Liver (tissue), 9 donors: ENCODE results near the gene FMN1. TPM values are rescaled to one million over a fixed set of nuclear protein-coding genes. Genes with fewer than 3 reads are reported as not detected.

Experiments used
- DNase-seq: peaks from one replicate; pipeline ENCODE4 v3.0.0-alpha.2; 2017; ENCODE audit warnings: low spot score
- H3K27ac ChIP-seq, 2 donors: one replicate each; pipeline ENCODE4 v1.7.0; 2013; ENCODE audit warnings: inconsistent platforms in 2 of 2, low read length in 2 of 2, control low read depth in 1 of 2, low read depth in 1 of 2, mild to moderate bottlenecking in 1 of 2
- H3K27me3 ChIP-seq, 4 donors: one replicate each; pipeline versions ENCODE4 v1.6.1 to v1.7.0; 2013; ENCODE audit warnings: low read length in 3 of 4, inconsistent platforms in 1 of 4, mild to moderate bottlenecking in 1 of 4, moderate library complexity in 1 of 4; ENCODE audit not compliant: control insufficient read depth in 4 of 4, insufficient read depth in 4 of 4
- H3K36me3 ChIP-seq, 4 donors: one replicate each; pipeline versions ENCODE4 v1.6.1 to v1.7.0; 2013; ENCODE audit warnings: low read length in 3 of 4, mild to moderate bottlenecking in 3 of 4, low read depth in 1 of 4, moderate library complexity in 1 of 4; ENCODE audit not compliant: control insufficient read depth in 4 of 4, insufficient read depth in 3 of 4
- H3K4me1 ChIP-seq, 4 donors: one replicate each; pipeline versions ENCODE4 v1.6.1 to v1.7.0; 2013; ENCODE audit warnings: low read length in 3 of 4, mild to moderate bottlenecking in 3 of 4, moderate library complexity in 1 of 4; ENCODE audit not compliant: control insufficient read depth in 4 of 4, insufficient read depth in 4 of 4
- H3K4me3 ChIP-seq, 3 donors: one replicate each; pipeline versions ENCODE4 v1.6.1 to v1.7.0; 2013; ENCODE audit warnings: low read length in 3 of 3, control low read depth in 1 of 3, low read depth in 1 of 3, mild to moderate bottlenecking in 1 of 3
- H3K9ac ChIP-seq, 2 donors: one replicate each; pipeline ENCODE4 v1.7.0; 2013; ENCODE audit warnings: low read length in 2 of 2, mild to moderate bottlenecking in 2 of 2, moderate library complexity in 2 of 2, control low read depth in 1 of 2, low read depth in 1 of 2
- H3K9me3 ChIP-seq, 4 donors: one replicate each; pipeline versions ENCODE4 v1.6.1 to v1.7.0; 2013; ENCODE audit warnings: low read length in 3 of 4; ENCODE audit not compliant: control insufficient read depth in 4 of 4
- ATF3 ChIP-seq: IDR thresholded peaks from 2 replicates; pipeline ENCODE4 v1.6.1; 2016; ENCODE audit warnings: antibody characterized with exemption
- EGR1 ChIP-seq, 2 donors: IDR thresholded peaks; 2 replicates each; pipeline ENCODE4 v1.6.1; 2016 to 2018; ENCODE audit warnings: antibody characterized with exemption in 2 of 2, low read depth in 2 of 2
- FOXA1 ChIP-seq: IDR thresholded peaks from 2 replicates; pipeline ENCODE4 v1.6.1; 2016; ENCODE audit warnings: antibody characterized with exemption
- FOXA2 ChIP-seq: IDR thresholded peaks from 2 replicates; pipeline ENCODE4 v1.6.1; 2016; ENCODE audit warnings: antibody characterized with exemption
- GABPA ChIP-seq, 2 donors: IDR thresholded peaks in 1 of 2; conservative IDR thresholded peaks in 1 of 2; 2 replicates each; pipeline ENCODE4 v1.6.1; 2016; ENCODE audit warnings: antibody characterized with exemption in 2 of 2, mild to moderate bottlenecking in 1 of 2, moderate library complexity in 1 of 2
- HNF4A ChIP-seq, 2 donors: conservative IDR thresholded peaks; 2 replicates each; pipeline ENCODE4 v1.6.1; 2016; ENCODE audit warnings: antibody characterized with exemption in 2 of 2, mild to moderate bottlenecking in 2 of 2
- HNF4G ChIP-seq: IDR thresholded peaks from 2 replicates; pipeline ENCODE4 v1.6.1; 2016; ENCODE audit warnings: antibody characterized with exemption
- MAX ChIP-seq: IDR thresholded peaks from 2 replicates; pipeline ENCODE4 v1.6.1; 2016; ENCODE audit warnings: antibody characterized with exemption
- NR2F2 ChIP-seq: IDR thresholded peaks from 2 replicates; pipeline ENCODE4 v1.6.1; 2016; ENCODE audit warnings: antibody characterized with exemption
- RXRA ChIP-seq, 2 donors: IDR thresholded peaks; 2 replicates each; pipeline ENCODE4 v1.6.1; 2017 to 2018; ENCODE audit warnings: antibody characterized with exemption in 2 of 2, mild to moderate bottlenecking in 1 of 2
- SP1 ChIP-seq: IDR thresholded peaks from 2 replicates; pipeline ENCODE4 v1.6.1; 2018; ENCODE audit warnings: antibody characterized with exemption, mild to moderate bottlenecking
- TAF1 ChIP-seq: conservative IDR thresholded peaks from 2 replicates; pipeline ENCODE4 v1.6.1; 2016; ENCODE audit warnings: antibody characterized with exemption, mild to moderate bottlenecking
- ZBTB33 ChIP-seq: IDR thresholded peaks from 2 replicates; pipeline ENCODE4 v1.6.1; 2016; ENCODE audit warnings: antibody characterized with exemption
- WGBS: extraction: QIAGEN DNeasy Blood & Tissue Kit; methylation state at CpG from one replicate; pipeline ENCODE4 v1.1.7; 2013; 5-methylcytosine and 5-hydroxymethylcytosine counted together
- polyA plus RNA-seq, 2 donors: library from polyadenylated mRNA; stranded (reverse) in 1 of 2; unstranded in 1 of 2; fragments of 200-250 nt in 1 of 2; fragments of >200 nt in 1 of 2; fragmentation: Nextera tagmentation in 1 of 2; extraction: Ambion mirVana in 1 of 2; gene quantifications; one replicate each; pipeline versions ENCODE4 v1.2.1 to v1.2.3, GENCODE V29; 2013 to 2015
- total RNA-seq, 2 donors: library from RNA; depleted of rRNA; stranded (reverse); fragments of >200 nt; gene quantifications; one replicate each; pipeline ENCODE4 v1.2.3, GENCODE V29; 2014
- TF ChIP-seq, protein P1 (sequence below): fragments of 150-350 bp; IDR thresholded peaks from 2 replicates; pipeline ENCODE4 v1.5.1; 2017; ENCODE audit warnings: improper control_type of control experiment, low read depth, low read length; ENCODE audit not compliant: missing input control
- TF ChIP-seq, protein P2 (sequence below): IDR thresholded peaks from 2 replicates; pipeline ENCODE4 v1.6.1; 2016; ENCODE audit warnings: antibody characterized with exemption, mild to moderate bottlenecking
- donor health status: healthy.
- donor health status: healthy.
- donor health status: healthy.
- donor health status: healthy.
- donor health status: healthy.

Gene FMN1
- total and polyA plus RNA-seq, 4 donors, result 0.21 to 5.4 (median 0.53) TPM

DNA sequence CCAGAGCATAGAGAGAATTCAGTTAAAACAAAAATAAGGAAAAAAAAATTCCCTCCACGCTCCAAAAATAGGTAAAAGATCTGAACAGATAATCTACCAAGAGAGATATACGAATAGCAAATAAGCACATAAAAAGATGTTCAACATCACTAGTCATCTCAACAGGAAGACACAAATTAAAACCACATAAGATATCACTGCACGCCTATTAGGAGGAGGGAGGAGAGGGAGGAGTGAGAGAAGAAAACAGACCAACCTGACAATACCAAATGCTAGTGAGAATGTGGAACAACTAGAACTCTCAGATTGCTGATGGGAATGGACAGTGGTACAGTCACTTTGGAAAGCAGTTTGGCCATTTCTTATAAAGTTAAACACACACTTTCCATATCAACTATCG, 212.5 kb downstream of the FMN1 start:
- H3K36me3 ChIP-seq, result no peaks in the 10 kb centered on the region
- peaks cover 0 to 4% (median 1%) of the 10 kb centered on the region in 4 donors for H3K27me3 ChIP-seq
- H3K4me1 ChIP-seq, result no peaks in the 10 kb centered on the region
- 89% methylated on average over 4 of the region's 4 CpGs for WGBS
- DNase-seq, result no peak
- H3K4me3 ChIP-seq, result no peak overlapping the region
- TF ChIP-seq, protein P1, sequence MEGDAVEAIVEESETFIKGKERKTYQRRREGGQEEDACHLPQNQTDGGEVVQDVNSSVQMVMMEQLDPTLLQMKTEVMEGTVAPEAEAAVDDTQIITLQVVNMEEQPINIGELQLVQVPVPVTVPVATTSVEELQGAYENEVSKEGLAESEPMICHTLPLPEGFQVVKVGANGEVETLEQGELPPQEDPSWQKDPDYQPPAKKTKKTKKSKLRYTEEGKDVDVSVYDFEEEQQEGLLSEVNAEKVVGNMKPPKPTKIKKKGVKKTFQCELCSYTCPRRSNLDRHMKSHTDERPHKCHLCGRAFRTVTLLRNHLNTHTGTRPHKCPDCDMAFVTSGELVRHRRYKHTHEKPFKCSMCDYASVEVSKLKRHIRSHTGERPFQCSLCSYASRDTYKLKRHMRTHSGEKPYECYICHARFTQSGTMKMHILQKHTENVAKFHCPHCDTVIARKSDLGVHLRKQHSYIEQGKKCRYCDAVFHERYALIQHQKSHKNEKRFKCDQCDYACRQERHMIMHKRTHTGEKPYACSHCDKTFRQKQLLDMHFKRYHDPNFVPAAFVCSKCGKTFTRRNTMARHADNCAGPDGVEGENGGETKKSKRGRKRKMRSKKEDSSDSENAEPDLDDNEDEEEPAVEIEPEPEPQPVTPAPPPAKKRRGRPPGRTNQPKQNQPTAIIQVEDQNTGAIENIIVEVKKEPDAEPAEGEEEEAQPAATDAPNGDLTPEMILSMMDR, result no peak
- TF ChIP-seq SP1 (no peak), HNF4A (conservative IDR thresholded peaks at IDR 0.05) (no peak), ATF3 (no peak), FOXA1 (no peak), FOXA2 (no peak), RXRA (IDR thresholded peaks at IDR 0.05) (no peak), ZBTB33 (no peak), HNF4G (no peak), NR2F2 (no peak), GABPA (IDR thresholded peaks at IDR 0.05 in 1 of 2, conservative IDR thresholded peaks at IDR 0.05 in 1 of 2) (no peak), TAF1 (no peak), MAX (no peak), EGR1 (IDR thresholded peaks at IDR 0.05; ENCODE audit: low read depth in 2 of 2) (no peak)
- TF ChIP-seq, protein P2, sequence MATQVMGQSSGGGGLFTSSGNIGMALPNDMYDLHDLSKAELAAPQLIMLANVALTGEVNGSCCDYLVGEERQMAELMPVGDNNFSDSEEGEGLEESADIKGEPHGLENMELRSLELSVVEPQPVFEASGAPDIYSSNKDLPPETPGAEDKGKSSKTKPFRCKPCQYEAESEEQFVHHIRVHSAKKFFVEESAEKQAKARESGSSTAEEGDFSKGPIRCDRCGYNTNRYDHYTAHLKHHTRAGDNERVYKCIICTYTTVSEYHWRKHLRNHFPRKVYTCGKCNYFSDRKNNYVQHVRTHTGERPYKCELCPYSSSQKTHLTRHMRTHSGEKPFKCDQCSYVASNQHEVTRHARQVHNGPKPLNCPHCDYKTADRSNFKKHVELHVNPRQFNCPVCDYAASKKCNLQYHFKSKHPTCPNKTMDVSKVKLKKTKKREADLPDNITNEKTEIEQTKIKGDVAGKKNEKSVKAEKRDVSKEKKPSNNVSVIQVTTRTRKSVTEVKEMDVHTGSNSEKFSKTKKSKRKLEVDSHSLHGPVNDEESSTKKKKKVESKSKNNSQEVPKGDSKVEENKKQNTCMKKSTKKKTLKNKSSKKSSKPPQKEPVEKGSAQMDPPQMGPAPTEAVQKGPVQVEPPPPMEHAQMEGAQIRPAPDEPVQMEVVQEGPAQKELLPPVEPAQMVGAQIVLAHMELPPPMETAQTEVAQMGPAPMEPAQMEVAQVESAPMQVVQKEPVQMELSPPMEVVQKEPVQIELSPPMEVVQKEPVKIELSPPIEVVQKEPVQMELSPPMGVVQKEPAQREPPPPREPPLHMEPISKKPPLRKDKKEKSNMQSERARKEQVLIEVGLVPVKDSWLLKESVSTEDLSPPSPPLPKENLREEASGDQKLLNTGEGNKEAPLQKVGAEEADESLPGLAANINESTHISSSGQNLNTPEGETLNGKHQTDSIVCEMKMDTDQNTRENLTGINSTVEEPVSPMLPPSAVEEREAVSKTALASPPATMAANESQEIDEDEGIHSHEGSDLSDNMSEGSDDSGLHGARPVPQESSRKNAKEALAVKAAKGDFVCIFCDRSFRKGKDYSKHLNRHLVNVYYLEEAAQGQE, result no peak
- H3K9ac ChIP-seq, result no peak overlapping the region
- no peaks in the 10 kb centered on the region for H3K9me3 ChIP-seq
- no peak overlapping the region for H3K27ac ChIP-seq

GRCh38 chr15:32981536-32981935, 213.0 kb downstream of the FMN1 start:
- Histone ChIP-seq H3K27me3 (peaks cover 0 to 7% (median 1%) of the 10 kb centered on the region in 4 donors), H3K9me3 (no peaks in the 10 kb centered on the region), H3K36me3 (no peaks in the 10 kb centered on the region), H3K27ac (no peak overlapping the region), H3K4me3 (no peak overlapping the region), H3K4me1 (no peaks in the 10 kb centered on the region), H3K9ac (no peak overlapping the region)
- 64% methylated on average over 1 of the region's 1 CpG for WGBS
- DNase-seq, result no peak
- TF ChIP-seq TAF1 (no peak), NR2F2 (no peak), SP1 (no peak), ATF3 (no peak)
